BE2C (cell line): ENCODE measurements around the gene RAB3IL1.

ENCODE experiments used
- DNase-seq: peaks from one replicate; pipeline ENCODE4 v3.0.0-alpha.2; 2020
- H3K27me3 ChIP-seq: fragments of 250-450 bp; sonication (Bioruptor Pico); 2 replicates; pipeline ENCODE4 v1.5.1; 2020; ENCODE audit warnings: mild to moderate bottlenecking
- H3K36me3 ChIP-seq: fragments of 250-450 bp; sonication (Bioruptor Pico); 2 replicates; pipeline ENCODE4 v1.5.1; 2020; ENCODE audit warnings: mild to moderate bottlenecking
- H3K4me1 ChIP-seq: fragments of 250-450 bp; sonication (Bioruptor Pico); 2 replicates; pipeline ENCODE4 v1.5.1; 2020
- H3K4me3 ChIP-seq: 2 replicates; pipeline ENCODE4 v1.5.1; 2011; ENCODE audit warnings: low read depth, low read length
- H3K9me3 ChIP-seq: fragments of 250-450 bp; sonication (Bioruptor Pico); 2 replicates; pipeline ENCODE4 v1.5.1; 2020
- TF ChIP-seq, protein P1 (sequence below): IDR thresholded peaks from 2 replicates; pipeline ENCODE4 v1.5.1; 2012; ENCODE audit warnings: mild to moderate bottlenecking, low read depth, low read length

Gene RAB3IL1

DNA sequence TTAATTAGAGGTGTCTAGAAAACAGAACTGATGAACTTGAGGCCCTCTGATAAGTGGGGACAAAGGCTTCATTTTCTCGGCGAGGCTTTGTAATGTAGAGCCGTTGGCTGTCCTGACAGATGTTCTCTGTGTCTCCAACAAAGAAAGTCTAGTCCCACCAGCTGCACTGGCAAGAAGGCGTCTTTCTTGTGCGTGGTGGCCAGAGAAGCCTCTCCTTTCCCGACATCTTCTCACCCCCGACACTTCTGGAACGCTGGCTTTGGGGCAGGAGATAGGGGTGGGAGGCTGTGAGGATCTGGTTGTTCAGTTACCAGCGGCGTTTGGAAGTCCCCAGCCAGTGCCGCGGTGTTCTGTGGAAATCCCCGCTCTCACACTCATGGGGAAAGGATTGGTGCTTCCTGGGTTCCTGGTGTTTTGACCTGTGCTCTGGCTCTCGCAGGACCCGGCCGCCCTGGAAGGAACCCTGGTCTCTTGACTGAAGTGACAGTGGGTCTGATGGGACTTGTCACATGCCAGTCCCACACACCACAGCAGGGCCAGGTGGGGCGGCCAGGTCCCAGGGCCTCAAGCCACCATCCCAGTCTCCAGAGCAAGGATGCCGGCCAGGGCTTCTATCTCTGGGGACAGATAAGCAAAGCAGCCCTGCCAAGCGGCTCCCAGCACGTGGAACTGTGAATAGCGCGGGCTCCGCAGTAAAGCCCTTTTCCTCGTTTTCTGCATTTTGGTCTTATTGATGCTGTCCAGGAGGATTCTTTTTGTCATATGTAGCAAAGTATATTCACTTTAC lies 66.1 kb downstream of the RAB3IL1 start:
- H3K27me3 ChIP-seq = no peaks in the 10 kb centered on the region
- DNase-seq = no peak
- H3K4me1 ChIP-seq = no peaks in the 10 kb centered on the region
- H3K36me3 ChIP-seq = peaks cover 22% of the 10 kb centered on the region
- H3K9me3 ChIP-seq = no peaks in the 10 kb centered on the region
- H3K4me3 ChIP-seq = no peak overlapping the region
- TF ChIP-seq, protein P1, sequence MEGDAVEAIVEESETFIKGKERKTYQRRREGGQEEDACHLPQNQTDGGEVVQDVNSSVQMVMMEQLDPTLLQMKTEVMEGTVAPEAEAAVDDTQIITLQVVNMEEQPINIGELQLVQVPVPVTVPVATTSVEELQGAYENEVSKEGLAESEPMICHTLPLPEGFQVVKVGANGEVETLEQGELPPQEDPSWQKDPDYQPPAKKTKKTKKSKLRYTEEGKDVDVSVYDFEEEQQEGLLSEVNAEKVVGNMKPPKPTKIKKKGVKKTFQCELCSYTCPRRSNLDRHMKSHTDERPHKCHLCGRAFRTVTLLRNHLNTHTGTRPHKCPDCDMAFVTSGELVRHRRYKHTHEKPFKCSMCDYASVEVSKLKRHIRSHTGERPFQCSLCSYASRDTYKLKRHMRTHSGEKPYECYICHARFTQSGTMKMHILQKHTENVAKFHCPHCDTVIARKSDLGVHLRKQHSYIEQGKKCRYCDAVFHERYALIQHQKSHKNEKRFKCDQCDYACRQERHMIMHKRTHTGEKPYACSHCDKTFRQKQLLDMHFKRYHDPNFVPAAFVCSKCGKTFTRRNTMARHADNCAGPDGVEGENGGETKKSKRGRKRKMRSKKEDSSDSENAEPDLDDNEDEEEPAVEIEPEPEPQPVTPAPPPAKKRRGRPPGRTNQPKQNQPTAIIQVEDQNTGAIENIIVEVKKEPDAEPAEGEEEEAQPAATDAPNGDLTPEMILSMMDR = no peak

DNA sequence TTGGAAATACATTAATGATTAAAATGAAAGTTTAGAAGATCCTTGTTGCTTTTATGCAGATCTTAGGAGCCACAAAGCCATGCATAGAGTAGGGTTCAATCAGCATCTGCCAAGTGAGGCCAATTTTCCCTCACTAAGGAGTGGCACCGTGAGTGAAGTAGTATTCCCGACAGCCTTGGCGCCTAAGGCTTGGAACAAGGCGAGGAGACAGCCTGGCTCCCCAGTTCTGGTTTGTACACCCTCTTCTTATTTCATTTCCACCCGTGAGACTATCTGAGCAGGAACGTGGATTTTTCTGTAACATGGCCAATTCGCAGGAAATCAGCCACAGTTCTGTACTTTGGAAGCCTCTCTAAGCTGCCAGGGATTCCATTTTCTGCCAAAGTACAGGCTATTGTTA lies 66.7 kb downstream of the RAB3IL1 start:
- Histone ChIP-seq H3K4me3 (no peak overlapping the region), H3K36me3 (peaks cover 22% of the 10 kb centered on the region), H3K4me1 (no peaks in the 10 kb centered on the region), H3K9me3 (no peaks in the 10 kb centered on the region), H3K27me3 (no peaks in the 10 kb centered on the region)
- DNase-seq = no peak
- TF ChIP-seq, protein P1 = no peak

DNA sequence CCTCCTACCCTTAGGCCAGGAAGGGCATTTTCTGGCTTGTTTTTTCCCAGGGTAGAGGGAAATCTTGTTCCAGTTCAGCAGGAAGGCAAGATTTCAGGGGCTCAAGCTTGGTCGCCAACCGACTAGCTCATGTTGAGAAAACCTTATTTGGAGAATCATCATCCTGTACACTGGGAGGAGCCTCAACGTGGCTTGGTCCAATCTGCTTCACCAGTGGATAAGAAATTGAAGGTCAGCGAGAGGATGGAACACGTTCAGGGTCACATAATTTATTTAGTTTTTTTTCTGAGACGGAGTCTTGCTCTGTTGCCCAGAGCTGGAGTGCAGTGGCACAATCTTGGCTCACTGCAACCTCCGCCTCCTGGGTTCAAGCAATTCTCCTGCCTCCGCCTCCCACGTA lies 68.7 kb downstream of the RAB3IL1 start:
- TF ChIP-seq, protein P1 = no peak
- Histone ChIP-seq H3K27me3 (no peaks in the 10 kb centered on the region), H3K4me1 (no peaks in the 10 kb centered on the region), H3K4me3 (no peak overlapping the region), H3K36me3 (peaks cover 15% of the 10 kb centered on the region), H3K9me3 (no peaks in the 10 kb centered on the region)
- DNase-seq = no peak

DNA sequence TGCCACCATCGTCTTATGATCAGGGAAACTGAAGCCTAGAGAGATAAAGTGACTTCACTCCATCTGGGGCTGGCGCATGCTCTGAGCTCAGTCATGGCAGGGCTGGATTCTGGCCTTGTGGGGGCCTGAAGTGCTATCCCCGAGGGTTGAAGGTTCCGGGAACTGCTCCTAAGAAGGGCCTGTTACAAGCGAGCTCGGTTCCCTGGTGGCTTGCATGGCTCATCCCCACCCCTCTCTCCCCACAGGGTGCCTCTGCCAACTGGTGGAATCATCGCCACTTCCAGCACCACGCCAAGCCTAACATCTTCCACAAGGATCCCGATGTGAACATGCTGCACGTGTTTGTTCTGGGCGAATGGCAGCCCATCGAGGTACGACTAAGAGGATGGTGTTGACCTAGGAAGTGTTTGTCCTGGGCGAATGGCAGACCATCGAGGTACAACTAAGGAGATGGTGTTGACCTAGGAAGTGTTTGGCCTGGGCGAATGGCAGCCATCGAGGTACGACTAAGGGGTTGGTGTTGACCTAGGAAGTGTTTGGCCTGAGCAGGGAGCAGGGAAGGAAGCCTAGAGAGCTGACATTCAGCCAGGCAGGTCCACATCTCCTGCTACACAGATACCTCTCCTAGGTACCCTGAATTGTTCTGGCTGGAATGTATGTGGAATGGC lies 69.3 kb downstream of the RAB3IL1 start:
- Histone ChIP-seq H3K9me3 (no peaks in the 10 kb centered on the region), H3K4me1 (no peaks in the 10 kb centered on the region), H3K36me3 (peaks cover 15% of the 10 kb centered on the region), H3K27me3 (no peaks in the 10 kb centered on the region), H3K4me3 (no peak overlapping the region)
- TF ChIP-seq, protein P1 = no peak
- DNase-seq = no peak
